Liver (tissue), 9 donors: ENCODE measurements around the gene CCRL2. TPM values are rescaled to one million over a fixed set of nuclear protein-coding genes. Genes with fewer than 3 reads are reported as not detected.

Source experiments
- DNase-seq: peaks from one replicate; pipeline ENCODE4 v3.0.0-alpha.2; 2017; ENCODE audit warnings: low spot score
- H3K27ac ChIP-seq, 2 donors: one replicate each; pipeline ENCODE4 v1.7.0; 2013; ENCODE audit warnings: inconsistent platforms in 2 of 2, low read length in 2 of 2, control low read depth in 1 of 2, low read depth in 1 of 2, mild to moderate bottlenecking in 1 of 2
- H3K27me3 ChIP-seq, 4 donors: one replicate each; pipeline versions ENCODE4 v1.6.1 to v1.7.0; 2013; ENCODE audit warnings: low read length in 3 of 4, inconsistent platforms in 1 of 4, mild to moderate bottlenecking in 1 of 4, moderate library complexity in 1 of 4; ENCODE audit not compliant: control insufficient read depth in 4 of 4, insufficient read depth in 4 of 4
- H3K36me3 ChIP-seq, 4 donors: one replicate each; pipeline versions ENCODE4 v1.6.1 to v1.7.0; 2013; ENCODE audit warnings: low read length in 3 of 4, mild to moderate bottlenecking in 3 of 4, low read depth in 1 of 4, moderate library complexity in 1 of 4; ENCODE audit not compliant: control insufficient read depth in 4 of 4, insufficient read depth in 3 of 4
- H3K4me1 ChIP-seq, 4 donors: one replicate each; pipeline versions ENCODE4 v1.6.1 to v1.7.0; 2013; ENCODE audit warnings: low read length in 3 of 4, mild to moderate bottlenecking in 3 of 4, moderate library complexity in 1 of 4; ENCODE audit not compliant: control insufficient read depth in 4 of 4, insufficient read depth in 4 of 4
- H3K4me3 ChIP-seq, 3 donors: one replicate each; pipeline versions ENCODE4 v1.6.1 to v1.7.0; 2013; ENCODE audit warnings: low read length in 3 of 3, control low read depth in 1 of 3, low read depth in 1 of 3, mild to moderate bottlenecking in 1 of 3
- H3K9ac ChIP-seq, 2 donors: one replicate each; pipeline ENCODE4 v1.7.0; 2013; ENCODE audit warnings: low read length in 2 of 2, mild to moderate bottlenecking in 2 of 2, moderate library complexity in 2 of 2, control low read depth in 1 of 2, low read depth in 1 of 2
- H3K9me3 ChIP-seq, 4 donors: one replicate each; pipeline versions ENCODE4 v1.6.1 to v1.7.0; 2013; ENCODE audit warnings: low read length in 3 of 4; ENCODE audit not compliant: control insufficient read depth in 4 of 4
- ATF3 ChIP-seq: IDR thresholded peaks from 2 replicates; pipeline ENCODE4 v1.6.1; 2016; ENCODE audit warnings: antibody characterized with exemption
- CTCF ChIP-seq: fragments of 150-350 bp; IDR thresholded peaks from 2 replicates; pipeline ENCODE4 v1.5.1; 2017; ENCODE audit warnings: improper control_type of control experiment, low read depth, low read length; ENCODE audit not compliant: missing input control
- EGR1 ChIP-seq, 2 donors: IDR thresholded peaks; 2 replicates each; pipeline ENCODE4 v1.6.1; 2016 to 2018; ENCODE audit warnings: antibody characterized with exemption in 2 of 2, low read depth in 2 of 2
- FOXA1 ChIP-seq: IDR thresholded peaks from 2 replicates; pipeline ENCODE4 v1.6.1; 2016; ENCODE audit warnings: antibody characterized with exemption
- FOXA2 ChIP-seq: IDR thresholded peaks from 2 replicates; pipeline ENCODE4 v1.6.1; 2016; ENCODE audit warnings: antibody characterized with exemption
- GABPA ChIP-seq, 2 donors: IDR thresholded peaks in 1 of 2; conservative IDR thresholded peaks in 1 of 2; 2 replicates each; pipeline ENCODE4 v1.6.1; 2016; ENCODE audit warnings: antibody characterized with exemption in 2 of 2, mild to moderate bottlenecking in 1 of 2, moderate library complexity in 1 of 2
- HNF4A ChIP-seq, 2 donors: conservative IDR thresholded peaks; 2 replicates each; pipeline ENCODE4 v1.6.1; 2016; ENCODE audit warnings: antibody characterized with exemption in 2 of 2, mild to moderate bottlenecking in 2 of 2
- HNF4G ChIP-seq: IDR thresholded peaks from 2 replicates; pipeline ENCODE4 v1.6.1; 2016; ENCODE audit warnings: antibody characterized with exemption
- JUND ChIP-seq, 2 donors: IDR thresholded peaks; 2 replicates each; pipeline ENCODE4 v1.6.1; 2016; ENCODE audit warnings: antibody characterized with exemption in 2 of 2
- MAX ChIP-seq: IDR thresholded peaks from 2 replicates; pipeline ENCODE4 v1.6.1; 2016; ENCODE audit warnings: antibody characterized with exemption
- NR2F2 ChIP-seq: IDR thresholded peaks from 2 replicates; pipeline ENCODE4 v1.6.1; 2016; ENCODE audit warnings: antibody characterized with exemption
- RAD21 ChIP-seq, 2 donors: IDR thresholded peaks; 2 replicates each; pipeline ENCODE4 v1.6.1; 2016; ENCODE audit warnings: antibody characterized with exemption in 2 of 2, mild to moderate bottlenecking in 2 of 2
- REST ChIP-seq: IDR thresholded peaks from 2 replicates; pipeline ENCODE4 v1.6.1; 2016; ENCODE audit warnings: antibody characterized with exemption, mild to moderate bottlenecking
- RXRA ChIP-seq, 2 donors: IDR thresholded peaks; 2 replicates each; pipeline ENCODE4 v1.6.1; 2017 to 2018; ENCODE audit warnings: antibody characterized with exemption in 2 of 2, mild to moderate bottlenecking in 1 of 2
- SP1 ChIP-seq: IDR thresholded peaks from 2 replicates; pipeline ENCODE4 v1.6.1; 2018; ENCODE audit warnings: antibody characterized with exemption, mild to moderate bottlenecking
- TAF1 ChIP-seq: conservative IDR thresholded peaks from 2 replicates; pipeline ENCODE4 v1.6.1; 2016; ENCODE audit warnings: antibody characterized with exemption, mild to moderate bottlenecking
- YY1 ChIP-seq: IDR thresholded peaks from 2 replicates; pipeline ENCODE4 v1.6.1; 2016; ENCODE audit warnings: antibody characterized with exemption, mild to moderate bottlenecking
- ZBTB33 ChIP-seq: IDR thresholded peaks from 2 replicates; pipeline ENCODE4 v1.6.1; 2016; ENCODE audit warnings: antibody characterized with exemption
- WGBS: extraction: QIAGEN DNeasy Blood & Tissue Kit; methylation state at CpG from one replicate; pipeline ENCODE4 v1.1.7; 2013; 5-methylcytosine and 5-hydroxymethylcytosine counted together
- polyA plus RNA-seq, 2 donors: library from polyadenylated mRNA; stranded (reverse) in 1 of 2; unstranded in 1 of 2; fragments of 200-250 nt in 1 of 2; fragments of >200 nt in 1 of 2; fragmentation: Nextera tagmentation in 1 of 2; extraction: Ambion mirVana in 1 of 2; gene quantifications; one replicate each; pipeline versions ENCODE4 v1.2.1 to v1.2.3, GENCODE V29; 2013 to 2015
- total RNA-seq, 2 donors: library from RNA; depleted of rRNA; stranded (reverse); fragments of >200 nt; gene quantifications; one replicate each; pipeline ENCODE4 v1.2.3, GENCODE V29; 2014
- donor health status: healthy.
- donor health status: healthy.
- donor health status: healthy.
- donor health status: healthy.
- donor health status: healthy.

The CCRL2 gene
- total and polyA plus RNA-seq, 4 donors = 0.51 to 9.0 (median 0.81) TPM

GRCh38 chr3:46440531-46441294, 33.7 kb downstream of the CCRL2 start:
- H3K27ac ChIP-seq = no peak overlapping the region
- H3K36me3 ChIP-seq = no peaks in the 10 kb centered on the region
- no peaks in the 10 kb centered on the region for H3K4me1 ChIP-seq
- H3K4me3 ChIP-seq = no peak overlapping the region
- TF ChIP-seq GABPA (IDR thresholded peaks at IDR 0.05 in 1 of 2, conservative IDR thresholded peaks at IDR 0.05 in 1 of 2) = no peak
- TF ChIP-seq MAX = no peak
- no peak for TF ChIP-seq ZBTB33
- no peak for TF ChIP-seq YY1
- no peak for TF ChIP-seq TAF1
- TF ChIP-seq RXRA (IDR thresholded peaks at IDR 0.05) = no peak
- no peak for TF ChIP-seq ATF3
- no peak for TF ChIP-seq FOXA1
- TF ChIP-seq HNF4A (conservative IDR thresholded peaks at IDR 0.05) = no peak
- no peak for TF ChIP-seq CTCF
- TF ChIP-seq JUND (IDR thresholded peaks at IDR 0.05) = no peak
- TF ChIP-seq NR2F2 = no peak
- TF ChIP-seq EGR1 (IDR thresholded peaks at IDR 0.05; ENCODE audit: low read depth in 2 of 2) = no peak
- no peak for TF ChIP-seq FOXA2
- no peak for TF ChIP-seq RAD21 (IDR thresholded peaks at IDR 0.05)
- TF ChIP-seq SP1 = no peak
- TF ChIP-seq REST = no peak
- no peak for TF ChIP-seq HNF4G
- H3K9me3 ChIP-seq = no peaks in the 10 kb centered on the region
- H3K27me3 ChIP-seq = no peaks in the 10 kb centered on the region
- H3K9ac ChIP-seq = no peak overlapping the region
- DNase-seq = no peak
- 75% methylated on average over 4 of the region's 4 CpGs for WGBS
